GM19397 (cell line): Measurements from ENCODE around the gene AP1G1.
"Not testable (repeated sequence)": the region's sequence is repeated elsewhere in the genome, so short reads cannot be mapped to it uniquely, and the experiment has no call there.

Experiments
- ATAC-seq: cut with Tn5 transposase; IDR thresholded peaks from one replicate; pipeline ENCODE4 v1.9.1; 2021; ENCODE audit warnings: mild to moderate bottlenecking, moderate library complexity; ENCODE audit not compliant: unreplicated experiment

Gene AP1G1

DNA sequence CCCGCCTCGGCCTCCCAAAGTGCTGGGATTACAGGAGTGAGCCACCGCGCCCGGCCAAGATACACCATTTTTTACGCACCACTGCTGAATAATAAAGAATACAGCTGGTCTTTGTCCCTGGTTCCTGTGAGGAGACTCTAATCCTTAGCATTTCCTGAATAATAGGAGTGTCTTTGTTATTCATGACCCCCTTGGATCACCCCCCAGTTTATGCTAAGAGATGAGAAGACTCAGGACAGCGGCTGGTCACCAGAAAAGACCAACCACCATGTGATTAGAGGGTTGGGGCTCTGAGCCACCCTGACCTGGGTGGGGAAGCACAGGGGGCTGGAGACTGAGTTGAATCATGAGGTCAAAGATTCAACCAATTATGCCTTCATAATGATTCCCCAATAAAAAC lies 101.4 kb downstream of the AP1G1 start:
- ATAC-seq: no peak

DNA sequence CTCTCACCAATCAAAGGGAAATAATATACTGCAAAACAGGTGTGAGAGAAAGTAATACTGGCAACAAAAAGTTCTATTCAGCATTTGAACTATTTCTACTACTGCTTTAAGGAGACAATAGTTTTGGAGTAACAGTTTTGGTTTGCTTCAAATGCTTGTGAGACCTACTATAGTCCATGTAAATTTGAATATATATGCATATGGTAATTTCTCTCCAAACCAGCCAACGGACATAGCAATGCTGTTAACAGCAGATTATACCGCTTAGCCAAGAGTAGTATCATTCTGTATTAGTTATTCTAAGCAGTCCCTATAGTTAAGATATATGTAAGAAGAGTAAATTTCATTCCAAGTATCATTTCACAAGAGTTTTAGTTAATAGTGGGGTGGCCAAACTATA lies 102.6 kb downstream of the AP1G1 start:
- ATAC-seq: no peak

DNA sequence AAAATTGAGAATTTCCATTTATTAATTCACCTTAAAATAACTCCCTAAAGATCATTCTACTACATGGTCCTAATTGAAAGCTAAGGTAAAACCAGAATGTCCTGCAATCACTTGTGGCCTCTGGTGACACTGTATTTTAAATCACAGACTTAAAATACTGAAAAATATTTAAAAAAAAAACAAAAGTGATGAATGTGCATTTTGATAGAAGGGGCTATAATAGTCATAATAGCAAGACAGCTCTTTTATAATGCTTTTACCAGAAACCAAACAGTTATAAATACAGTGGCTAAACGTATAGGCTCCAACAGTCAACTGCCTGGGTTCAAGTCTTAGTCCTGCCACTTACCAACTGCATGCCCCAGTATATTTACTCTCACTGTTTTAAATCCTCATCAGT lies 105.3 kb downstream of the AP1G1 start:
- no peak for ATAC-seq

DNA sequence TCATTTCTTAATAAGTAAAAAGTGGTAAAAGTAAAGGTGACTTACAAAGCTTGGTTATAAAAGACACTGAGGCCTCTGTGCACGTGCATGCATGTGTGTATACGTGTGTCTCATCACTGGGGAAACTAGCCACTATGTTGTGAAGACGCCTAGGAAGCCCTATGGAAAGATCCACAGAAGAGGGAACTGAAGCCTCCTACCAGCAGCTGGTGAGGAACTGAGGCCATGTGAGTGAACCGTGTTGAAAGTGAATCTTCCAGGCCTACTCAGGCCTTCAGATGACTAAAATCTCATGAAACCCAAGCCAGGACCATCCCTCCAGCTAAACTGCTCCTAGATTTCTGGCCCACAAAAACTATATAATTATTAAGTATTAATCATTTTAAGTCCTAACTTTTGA lies 107.8 kb downstream of the AP1G1 start:
- no peak for ATAC-seq

DNA sequence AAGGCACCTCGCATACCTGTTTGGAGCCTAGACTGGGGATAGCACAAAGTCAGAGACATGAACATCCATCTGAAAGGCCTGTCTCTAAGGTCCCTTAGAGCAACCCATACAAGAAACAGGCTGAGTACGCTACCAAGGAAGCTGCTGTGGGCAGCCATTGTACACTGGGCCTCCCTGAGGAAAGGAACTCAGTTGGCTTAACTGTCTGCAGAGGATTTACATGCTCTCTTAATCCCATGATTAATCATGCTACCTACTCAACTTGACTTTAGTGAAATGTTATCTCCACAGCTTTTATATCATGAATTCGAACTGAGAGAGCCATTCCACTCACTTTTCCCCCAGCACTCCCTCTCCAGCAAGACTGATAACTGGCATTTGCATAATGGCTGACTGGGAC lies 110.1 kb downstream of the AP1G1 start:
- no peak for ATAC-seq

DNA sequence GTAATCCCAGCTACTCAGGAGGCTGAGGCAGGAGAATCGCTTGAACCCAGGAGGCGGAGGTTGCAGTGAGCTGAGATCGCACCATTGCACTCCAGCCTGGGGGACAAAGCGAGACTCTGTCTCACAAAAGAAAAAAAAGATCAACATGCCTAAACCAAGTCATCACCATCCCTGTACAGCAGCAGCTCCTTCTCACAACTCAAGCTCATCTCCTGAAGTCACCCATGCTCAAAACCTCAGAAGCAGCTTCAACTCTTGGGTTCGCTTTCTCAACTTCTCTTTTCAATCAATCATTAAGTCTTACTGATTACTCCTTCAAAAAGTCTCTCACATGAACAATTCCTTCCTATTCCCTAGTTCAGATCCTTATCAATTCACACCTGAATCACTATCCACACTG lies 115.5 kb downstream of the AP1G1 start:
- ATAC-seq: no peak

DNA sequence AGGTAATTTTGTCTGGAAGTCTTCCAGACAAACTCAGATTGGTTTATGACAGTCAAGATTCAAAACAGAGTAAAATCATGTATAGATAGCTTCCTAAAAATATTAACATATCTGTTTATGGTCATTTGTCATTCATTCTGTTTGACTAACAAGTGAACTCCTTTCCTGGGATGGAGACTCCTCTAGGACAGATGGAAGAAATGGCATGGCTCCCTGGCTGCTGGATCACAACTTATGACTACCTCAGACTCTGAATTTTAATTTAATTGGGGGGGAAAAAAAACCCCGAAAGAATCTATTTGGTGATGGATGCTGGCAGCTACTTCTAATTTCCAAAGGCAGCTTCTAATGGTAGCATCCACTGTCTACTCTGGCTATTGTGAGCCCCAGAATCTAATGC lies 118.7 kb downstream of the AP1G1 start:
- ATAC-seq: no peak

DNA sequence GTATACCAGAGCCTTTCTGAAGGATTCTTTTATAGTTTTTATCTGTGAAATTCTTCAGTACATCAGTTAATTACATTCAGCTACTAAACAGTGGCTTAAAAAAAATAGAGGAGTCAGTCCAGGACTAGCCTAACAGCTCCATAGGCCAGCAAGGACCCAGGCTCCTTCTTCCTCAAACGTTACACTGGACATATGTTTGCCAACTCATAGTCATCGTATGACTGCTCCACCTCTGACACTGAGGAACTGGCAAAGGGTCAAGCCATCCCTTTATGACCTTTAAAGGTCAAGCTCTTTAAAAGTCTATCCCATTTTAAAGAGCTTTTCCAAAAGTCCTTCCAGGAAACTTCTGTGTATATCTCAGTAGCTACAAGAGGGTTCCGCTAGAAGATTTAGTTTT lies 120.8 kb downstream of the AP1G1 start:
- no peak for ATAC-seq

DNA sequence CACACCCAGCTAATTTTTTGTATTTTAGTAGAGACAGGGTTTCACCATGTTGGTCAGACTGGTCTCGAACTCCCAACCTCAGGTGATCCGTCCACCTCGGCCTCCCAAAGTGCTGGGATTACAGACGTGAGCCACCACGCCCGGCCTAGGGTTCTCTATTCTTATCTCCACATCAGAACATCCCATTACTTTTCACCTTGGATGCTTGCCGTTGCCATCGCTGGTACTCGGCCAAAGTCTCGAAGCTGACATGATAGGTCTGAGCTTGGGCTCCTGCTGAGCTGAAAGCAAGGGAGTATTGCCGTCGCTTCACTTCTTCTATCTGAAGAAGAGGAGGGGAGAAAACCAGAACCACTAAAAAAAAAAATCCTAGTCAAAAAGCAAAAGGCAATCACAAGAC lies 124.4 kb downstream of the AP1G1 start:
- not testable (repeated sequence) for ATAC-seq

DNA sequence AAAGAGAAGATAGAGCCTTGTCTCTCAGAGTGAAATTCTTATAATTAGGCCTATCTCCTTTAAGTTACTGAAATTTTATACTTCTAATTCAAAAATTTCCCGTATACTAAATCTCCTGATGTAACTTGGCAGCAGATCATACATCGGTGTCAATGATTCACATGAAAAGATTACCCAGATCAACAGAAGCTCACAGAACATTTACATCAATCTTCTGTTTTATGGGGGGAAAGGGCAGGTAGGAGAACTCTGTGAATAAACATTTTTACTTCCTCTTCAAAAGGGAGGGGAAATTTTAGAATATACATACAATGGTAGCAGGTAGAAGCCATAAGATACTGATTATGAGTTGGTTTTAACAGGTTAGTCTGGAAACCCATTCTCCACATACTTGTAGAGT lies 127.3 kb downstream of the AP1G1 start:
- ATAC-seq: no peak
